Stimulated activated CD4-positive, alpha-beta T cell treated with anti-CD3 and anti-CD28 coated beads, Interleukin-4, amount 100 ng/mL, for 1 hour (primary cell): ENCODE measurements around the gene MCRIP1.
A peak's percentile ranks its signal among the peaks of the same experiment; 100 is the strongest.
"Not testable (repeated sequence)": the region's sequence is repeated elsewhere in the genome, so short reads cannot be mapped to it uniquely, and the experiment has no call there.

ENCODE experiments used
- DNase-seq: peaks from one replicate; pipeline ENCODE4 v3.0.0-alpha.2; 2020

Gene MCRIP1

DNA sequence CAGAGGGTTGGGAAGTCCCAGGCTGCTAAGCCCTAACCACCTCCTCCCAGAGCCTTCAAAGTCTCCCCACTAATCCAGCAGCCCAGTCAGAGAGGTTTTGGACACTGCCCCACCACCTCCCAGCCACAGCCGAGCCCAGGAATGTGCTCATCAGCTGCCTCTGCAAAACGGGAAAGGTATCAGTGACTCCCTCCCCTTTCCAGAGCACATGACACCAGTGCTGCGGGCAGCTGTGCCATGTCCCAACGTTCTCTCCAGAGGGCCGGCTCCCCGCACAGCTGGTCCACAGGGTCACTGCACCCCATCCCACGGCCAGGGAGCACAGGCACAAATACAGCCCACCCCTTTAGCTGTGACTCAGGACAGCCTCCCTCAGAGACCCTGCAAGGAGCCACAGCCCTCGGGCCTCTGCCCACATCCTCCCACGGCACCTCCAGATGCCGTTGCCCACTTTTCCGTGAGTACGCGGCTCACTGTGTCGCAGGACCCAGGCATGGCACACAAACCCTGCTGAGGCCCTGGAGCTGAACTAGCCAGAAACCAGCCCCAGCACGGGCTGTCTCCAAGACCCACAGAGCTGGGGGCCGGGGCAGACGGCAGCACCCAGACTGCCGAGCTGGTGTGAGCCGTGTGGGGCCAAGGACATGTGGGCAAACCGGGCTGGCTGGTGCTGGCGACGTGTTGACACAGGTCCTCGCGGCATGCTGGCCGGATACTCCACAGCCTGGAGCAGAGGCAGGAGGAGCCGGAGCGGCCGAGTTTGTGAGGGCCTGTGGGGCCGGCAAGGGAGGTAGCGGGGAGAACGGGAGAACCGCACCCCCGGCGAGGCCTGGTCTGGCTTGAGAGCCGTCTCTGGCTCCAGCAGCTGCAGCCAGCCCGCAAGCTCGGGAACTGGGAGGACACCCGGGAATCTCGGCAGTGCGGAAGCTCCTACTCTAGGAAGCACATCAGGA is 8.0 kb upstream of the MCRIP1 start:
- DNase-seq: no peak

DNA sequence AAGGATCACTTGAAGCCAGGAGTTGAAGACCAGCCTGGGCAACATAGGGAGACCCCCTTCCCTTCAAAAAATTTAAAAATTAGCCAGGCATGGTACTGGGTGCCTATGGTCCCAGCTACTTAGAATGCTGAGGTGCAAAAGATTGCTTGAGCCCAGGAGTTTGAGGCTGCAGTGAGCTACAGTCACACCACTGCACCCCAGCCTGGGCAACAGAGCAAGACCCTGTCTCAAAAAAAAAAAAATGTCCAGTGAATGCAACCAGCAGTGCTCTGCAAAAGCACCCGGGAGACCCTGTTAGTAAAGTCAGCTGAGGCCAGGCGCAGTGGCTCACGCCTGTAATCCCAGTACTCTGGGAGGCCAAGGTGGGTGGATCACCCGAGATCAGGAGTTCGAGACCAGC is 7.0 kb upstream of the MCRIP1 start:
- DNase-seq: not testable (repeated sequence)

DNA sequence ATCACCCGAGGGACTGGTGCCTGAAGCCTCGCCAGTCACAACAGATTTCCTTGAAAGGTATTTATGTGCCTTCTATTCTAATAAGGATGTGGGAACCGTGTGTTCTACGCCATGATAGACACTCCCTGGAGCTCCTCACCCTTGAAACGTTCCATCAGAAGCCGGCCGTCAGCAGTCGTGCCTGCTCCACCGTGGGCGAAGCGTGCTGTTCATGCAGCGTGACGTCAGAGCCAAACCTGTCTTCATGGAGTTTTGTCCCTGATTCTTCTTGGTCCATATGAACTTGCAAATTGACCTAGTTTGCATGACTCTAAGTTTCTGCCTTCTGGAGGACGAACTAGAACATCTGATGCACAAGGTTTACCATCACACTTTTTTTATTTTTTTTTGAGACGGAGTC is 6.2 kb upstream of the MCRIP1 start:
- no peak for DNase-seq

DNA sequence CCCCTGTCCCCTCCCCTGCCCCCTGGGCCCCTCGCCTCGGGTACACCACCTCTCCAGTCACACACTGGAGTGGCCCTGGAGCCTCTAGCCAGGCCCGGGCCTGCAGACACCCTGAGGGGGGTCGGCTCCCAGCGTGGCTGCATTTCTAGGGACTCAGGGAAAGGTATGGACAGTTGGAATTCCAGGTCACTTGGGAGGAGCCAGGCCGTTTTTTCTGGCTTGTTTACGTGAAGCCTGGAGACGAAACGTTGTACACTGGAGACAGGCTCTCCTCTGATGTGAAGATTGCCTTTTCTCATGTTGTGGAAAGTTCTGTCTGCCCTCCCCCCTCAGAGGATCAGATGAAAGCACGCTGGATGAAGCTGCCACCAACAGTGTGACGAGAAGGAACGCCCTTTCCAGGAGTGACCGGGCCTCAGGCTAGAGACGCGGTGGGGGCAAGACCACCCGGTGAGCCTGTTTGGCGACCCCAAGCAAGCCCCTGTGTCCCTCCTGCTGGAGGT is 5.7 kb upstream of the MCRIP1 start:
- DNase-seq: no peak

DNA sequence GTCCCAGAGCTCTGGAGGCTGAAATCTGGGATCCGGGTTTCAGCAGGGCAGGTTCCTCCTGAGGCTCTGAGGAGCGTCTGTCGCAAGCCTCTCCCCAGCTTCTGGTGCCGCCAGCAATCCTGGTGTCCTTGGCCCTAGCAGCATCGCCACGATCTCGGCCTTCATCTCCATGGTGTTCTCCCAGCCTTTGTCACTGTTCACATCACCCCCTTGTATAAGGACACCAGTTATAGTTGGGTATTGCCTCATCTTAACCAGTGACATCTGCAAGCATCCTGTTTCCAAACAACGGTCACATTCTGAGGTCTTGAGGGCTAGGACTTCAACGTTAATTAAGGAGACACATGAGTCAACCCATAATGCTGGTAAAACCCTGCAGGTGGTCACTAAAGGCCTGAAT is 4.5 kb upstream of the MCRIP1 start:
- DNase-seq: no peak

DNA sequence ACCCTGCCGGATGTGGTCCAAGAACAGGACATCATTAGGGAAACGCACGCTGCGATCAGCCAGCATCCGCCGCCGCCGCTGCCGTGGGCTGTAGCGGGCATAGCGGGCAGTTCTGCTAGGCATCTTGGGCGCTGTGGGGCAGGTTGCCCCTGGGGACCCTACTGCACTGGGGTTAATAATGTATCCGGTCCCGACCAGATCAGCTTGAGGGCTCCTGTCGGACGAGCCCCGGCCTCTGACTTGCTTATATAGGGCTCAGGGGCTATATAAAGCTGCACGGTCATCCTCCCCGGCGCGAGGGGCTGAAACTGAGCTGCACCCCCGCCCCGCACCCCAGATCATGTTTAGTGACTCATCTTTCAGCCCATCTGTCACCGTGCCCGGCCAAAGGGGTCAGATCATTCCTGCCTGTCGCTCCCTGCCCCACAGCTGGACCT is 1.8 kb upstream of the MCRIP1 start, which contains the start of gene PPP1R27:
PPP1R27 (minus strand) TSS at position 220 of the 437 bp plus-strand sequence; CDS start at position 123, 97 bp downstream.
- DNase-seq: no peak

DNA sequence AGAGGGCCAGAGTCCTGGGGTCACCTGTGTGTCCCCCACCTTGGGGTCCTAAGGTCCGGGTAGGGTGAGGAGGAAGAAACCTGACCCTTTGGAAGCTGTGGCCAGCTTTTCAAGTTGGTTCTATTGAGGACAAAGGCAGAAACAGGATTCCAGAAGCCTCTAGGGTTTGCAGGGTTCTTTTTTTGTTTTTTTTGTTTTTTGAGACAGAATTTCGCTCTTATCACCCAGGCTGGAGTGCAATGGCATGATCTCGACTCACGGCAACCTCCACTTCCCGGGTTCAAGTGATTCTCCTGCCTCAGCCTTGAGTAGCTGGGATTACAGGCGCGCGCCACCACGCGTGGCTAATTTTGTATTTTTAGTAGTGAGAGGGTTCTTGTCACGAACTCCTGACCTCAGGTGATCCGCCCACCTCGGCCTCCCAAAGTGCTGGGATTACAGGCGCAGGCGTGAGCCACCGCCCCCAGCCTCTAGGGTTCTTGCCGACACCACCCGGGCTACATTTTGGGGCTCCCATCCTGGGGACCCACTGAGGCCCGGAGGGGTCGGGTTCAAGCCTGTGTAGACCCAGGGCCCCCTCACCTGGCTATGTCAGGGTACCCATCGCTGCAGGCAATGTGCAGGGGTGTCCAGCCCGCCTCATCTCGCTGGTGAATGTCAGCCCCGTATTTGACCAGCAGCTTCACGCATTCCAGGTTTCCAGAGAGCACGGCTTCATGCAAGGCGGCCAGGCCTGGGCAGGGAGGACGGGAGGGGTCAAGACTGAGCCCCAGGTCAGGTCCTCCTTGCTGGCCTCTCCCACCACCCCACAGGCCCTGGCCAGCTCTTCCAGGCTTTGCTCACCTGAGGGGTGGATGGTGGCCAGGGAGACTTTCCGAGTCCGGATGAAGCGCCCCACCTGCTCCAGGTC is 1.1 kb upstream of the MCRIP1 start:
- DNase-seq: no peak

DNA sequence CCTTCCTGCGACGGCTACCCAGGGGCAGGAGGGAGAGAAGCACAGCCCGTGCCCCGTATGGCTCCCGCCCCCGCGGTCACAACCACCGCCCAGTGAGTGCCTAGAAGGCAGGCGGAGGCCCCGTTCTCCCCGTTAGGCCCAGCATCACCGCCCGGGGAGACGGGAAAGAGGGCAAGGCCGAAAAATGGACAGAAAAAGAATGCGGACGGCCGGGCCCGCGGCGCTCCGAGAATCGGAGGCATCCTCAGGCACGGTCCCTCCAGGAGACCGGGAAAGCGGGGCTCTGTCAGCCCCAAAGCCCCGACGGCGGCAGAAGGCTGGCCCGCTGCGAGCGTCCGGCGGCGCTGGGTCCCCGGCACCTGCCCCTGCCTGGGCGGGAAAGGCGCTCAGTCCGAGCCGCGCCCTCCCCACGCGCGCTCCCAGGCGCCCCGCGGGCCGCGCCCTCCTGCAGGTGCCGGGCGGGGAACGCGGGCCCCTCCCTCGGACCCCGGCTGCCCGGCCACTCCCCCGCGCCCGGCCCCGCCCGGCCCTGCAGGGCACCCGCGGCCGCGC is 407 bp downstream of the MCRIP1 start:
- peak; percentile 49 for DNase-seq

DNA sequence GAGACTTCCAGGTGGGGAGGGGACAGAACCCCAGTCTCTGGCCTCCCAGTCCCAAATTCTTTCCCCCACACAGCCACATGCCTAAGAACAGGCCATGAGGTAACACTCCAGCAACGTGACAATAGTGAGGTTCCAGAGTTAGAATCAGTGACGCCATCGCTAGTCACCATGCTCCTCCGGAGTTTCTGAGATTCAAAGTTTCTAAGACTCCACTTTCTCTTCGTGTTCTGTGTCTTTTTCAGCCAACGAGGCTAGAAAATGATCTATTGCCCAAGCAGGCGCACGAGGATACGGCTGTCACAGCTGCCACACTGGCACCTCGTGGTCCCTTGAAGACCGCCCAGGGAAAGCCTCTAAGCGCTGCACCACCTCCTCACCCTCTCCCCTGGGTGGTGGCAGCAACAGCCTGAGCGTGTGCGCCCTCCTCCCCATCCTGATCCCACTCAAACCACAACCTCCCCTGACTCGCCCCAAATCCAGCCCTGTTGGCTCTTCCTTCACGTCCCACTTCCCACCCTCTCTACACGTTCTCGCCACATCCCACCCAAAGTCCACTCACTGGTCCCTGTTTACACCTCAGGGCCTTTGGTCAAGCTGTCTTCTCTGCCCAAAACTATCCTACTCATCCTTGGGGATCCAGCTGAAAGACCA is 1.0 kb downstream of the MCRIP1 start:
- DNase-seq: peak; percentile 52

DNA sequence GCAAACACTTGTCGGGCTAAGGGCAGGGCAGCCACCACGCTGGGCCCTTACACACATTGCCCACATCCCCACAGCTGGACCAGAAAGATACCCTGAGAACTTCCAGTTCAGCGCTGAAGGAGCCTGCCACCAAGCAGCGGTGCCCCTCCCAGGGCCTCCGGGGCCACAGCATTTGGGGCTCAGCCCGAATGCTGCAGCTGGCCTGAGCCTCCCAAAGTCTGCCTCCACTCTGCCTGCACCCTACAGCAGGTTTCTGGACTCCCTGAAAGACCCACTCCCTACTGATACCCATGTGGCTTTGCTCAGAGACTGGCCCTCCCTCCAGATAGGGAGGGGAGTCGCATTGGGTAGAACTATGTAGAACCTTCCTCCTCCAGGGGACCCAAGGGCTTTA is 1.5 kb downstream of the MCRIP1 start:
- DNase-seq: no peak

DNA sequence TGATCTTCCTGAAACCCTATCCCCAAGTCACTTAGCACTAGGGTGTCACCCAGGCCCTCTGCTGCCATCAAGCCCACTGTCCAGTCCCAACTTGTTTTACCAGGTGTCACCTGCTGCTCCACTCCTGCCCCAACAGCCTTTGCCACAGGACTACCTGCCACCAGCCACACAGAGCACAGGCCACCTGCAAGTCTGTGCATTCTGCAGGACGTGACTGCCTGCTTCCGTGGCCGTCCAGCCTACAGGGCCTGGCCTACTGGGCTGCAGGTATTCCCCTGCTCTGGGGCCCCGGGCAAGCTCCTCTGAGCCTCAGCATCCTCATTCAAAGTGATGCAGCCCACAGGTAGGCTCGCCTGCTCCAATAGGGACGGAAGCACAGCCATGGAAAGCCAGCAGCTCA is 3.2 kb downstream of the MCRIP1 start:
- no peak for DNase-seq

DNA sequence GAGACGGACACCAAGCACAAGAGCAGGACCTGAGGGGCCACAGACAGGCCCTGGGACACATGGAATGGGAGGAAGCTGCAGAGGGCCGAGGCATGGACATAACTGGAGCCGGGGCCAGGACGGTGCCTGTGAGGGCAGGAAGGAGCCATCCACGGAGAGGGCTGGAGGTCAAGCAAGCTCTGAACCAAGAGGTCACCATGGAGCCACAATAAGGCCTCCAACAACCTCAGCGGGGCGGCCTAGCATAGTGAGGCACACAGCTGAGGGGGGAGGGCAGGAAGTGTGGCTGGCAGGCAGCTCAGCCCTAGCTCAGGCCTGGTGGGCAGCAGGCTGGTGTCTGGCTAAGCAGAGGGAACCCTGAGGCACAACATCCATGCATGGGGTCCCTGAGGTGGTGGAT is 4.4 kb downstream of the MCRIP1 start:
- DNase-seq: no peak

DNA sequence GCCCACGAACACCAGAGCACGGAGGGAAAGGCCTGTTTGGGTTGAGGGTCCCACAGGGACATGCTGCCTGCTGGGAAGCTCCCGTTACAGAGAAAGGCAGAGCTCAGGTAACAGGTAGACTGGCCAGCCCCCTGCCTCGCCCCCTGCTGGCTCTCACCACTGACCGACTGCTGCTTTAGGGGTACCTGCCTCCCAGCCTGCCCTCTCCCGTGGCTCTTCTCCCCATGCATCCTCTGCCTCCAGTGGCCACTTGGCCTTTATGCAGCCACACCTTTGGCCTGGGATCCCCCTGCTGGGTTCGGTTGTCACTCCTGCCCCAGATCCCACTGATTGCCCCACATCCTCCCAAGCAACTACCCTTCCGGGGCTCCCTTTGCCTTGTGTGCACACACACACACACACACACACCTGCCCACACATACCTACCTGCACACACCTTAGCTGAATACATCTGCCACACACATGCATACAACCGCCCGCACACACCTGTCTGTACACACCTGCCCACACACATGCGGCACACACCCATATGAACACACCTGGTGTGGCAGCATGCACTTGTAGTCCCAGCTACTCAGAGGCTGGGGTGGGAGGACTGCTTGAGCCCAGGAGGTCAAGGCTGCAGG is 7.1 kb downstream of the MCRIP1 start:
- DNase-seq: no peak

DNA sequence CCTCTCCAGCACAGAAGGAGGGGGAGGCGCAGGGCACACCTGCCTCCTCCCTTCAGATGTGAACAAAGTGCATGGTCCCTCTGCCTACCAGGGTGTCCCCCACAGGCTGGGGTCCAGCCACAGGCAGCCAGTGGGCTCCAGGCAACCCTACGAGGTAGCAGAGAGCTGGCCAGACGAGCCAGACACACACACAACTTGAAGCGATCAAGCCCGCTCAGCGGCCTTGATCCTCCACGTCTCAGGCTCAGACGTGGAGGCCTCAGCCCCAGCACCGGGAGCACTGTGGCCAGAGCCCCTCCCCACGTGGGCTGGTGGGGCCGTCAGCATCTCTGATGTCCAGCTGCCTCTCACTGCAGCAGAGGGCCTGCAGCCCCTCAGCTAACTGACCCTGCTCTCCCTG is 8.5 kb downstream of the MCRIP1 start:
- DNase-seq: no peak

DNA sequence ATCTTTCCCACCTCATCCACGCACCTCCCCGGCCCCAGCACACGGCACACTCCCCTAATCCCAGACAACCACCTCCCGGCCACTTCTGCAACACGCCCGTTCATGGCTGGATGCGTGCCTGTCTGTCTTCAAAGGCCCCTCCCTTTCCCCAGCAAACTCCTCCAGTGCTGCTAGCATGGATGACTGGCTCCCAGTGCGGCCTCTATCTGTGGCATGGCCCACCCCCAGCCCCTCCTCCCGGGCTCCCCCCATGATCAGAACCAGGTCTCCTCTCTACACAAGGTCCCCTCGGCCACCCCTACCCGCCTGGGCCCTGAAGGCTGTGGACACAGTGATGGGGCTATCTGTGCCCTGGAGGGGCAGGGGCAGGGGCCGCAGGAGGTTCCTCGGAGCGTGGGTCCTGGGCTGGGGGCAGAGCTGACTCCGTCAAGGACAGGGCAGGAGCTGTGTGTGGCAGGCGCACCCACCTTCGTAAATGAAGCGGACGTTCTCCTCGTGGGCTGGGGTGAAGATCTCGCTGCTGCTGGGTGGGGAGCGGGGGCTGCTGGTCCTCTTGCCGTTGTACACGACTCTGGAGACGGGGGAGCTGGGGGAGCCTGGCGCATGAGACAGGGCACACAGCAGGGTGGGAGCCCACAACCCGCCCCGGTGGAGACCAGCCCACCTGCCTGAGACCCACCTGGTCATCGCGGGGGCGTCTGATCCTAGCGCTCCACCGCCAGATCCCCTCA is 9.1 kb downstream of the MCRIP1 start:
- DNase-seq: no peak

DNA sequence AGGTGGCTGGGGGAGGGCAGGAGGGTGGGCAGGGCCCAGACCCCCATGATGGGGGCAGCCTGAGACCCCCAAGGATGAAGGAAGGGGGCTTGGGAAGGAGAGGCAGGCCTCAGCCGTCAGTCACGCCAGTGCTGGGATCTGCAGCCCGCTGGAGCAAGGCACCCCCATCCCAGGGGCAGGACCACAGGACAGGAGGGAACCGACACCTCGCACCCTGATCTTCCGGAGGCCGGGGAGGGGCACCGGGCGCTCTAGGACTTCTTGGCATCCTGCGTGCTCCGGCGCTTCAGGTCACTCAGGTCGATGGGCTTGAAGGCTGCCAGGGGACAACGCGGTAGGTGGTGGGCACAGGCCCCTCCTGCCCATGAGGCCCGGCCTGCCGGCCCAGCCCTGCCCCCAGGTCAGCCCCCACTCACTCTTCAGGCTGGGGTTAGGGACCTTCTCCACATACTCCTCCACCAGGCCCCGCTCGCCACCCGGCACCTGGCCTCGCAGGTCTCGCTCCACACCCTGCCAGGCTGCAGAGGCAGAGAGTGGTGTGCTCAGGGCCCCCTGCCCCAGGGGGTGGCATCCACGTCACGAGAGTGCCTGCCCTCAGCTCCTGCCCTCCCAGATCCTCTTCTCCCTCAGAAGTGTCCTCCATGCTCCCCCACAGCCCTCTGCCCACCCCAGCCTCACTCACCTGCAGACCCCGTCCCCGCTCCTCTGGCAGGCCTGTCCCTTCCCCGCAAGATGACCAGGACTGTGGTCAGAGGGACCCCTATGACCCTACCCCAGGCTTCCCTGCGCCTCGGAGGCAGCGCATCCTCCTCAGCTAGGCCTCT is 9.9 kb downstream of the MCRIP1 start:
- DNase-seq: no peak

DNA sequence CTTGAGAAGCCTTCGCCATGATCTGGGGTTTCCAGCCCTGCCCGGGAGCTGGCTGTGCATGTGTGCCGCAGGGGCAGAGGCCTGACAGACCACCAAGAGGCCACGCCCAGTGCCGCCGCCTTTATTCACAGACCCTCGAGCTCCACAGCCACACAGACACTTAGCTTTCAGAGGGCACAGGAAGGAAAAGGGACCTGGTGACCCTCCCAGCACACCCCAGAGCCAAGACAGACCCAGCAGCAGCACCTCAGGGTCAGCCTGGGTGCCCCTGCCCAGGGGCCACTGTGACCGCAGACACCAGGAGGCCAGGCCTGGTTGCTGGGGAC is 10.8 kb downstream of the MCRIP1 start:
- no peak for DNase-seq

DNA sequence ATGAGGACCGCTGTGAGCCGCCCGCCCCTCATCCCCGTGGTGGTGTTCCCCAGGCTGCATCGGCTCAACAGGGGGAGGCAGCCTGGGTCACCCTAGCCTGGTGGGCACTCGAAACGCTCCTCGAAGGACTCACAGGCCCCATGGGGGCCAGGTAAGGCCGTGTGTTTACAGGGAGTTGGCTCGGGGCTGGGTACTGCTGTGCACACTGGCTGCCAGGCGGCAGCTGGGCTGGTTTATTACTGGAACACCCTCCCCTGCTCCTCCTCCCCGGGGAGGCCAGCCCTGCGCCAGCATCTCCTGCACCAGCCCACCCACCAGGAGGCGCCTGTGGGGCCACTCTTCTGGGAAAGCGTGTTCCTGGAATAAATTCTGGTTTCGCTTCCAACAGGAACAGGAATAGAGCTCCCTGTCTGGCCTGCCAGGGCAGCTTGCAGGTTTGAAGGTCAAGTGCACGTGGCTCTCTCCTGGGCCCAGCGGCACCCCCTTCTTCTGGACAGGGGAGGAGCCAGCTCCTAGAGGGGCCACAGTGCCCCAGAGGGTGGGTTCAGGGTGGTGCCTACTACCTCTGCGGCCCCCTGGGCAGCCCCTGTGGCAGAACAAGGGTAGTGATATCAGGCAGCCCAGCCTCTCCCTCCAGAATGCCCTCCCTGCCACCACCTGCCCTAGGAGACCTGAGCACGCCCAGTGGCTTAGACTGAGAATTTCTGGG is 11.3 kb downstream of the MCRIP1 start:
- DNase-seq: no peak

DNA sequence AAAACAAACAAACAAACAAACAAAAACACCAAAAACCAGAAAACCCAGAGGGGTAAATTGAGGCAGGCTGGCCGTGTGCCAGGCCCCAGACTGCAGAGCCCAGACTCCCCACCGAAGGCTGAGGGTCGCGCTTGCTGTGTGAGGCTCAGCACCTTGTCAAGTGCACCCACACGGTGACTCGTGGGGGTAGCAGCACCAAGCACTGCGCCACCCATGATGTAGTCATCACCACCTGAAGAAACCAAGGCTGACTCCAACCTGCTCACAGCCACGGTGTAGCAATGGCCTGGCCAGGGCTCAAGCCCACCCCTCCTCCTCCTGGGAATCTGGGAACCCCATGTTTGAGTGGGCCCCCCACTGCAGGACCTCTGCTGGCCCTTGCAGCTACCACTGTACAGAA is 11.9 kb downstream of the MCRIP1 start:
- DNase-seq: no peak

DNA sequence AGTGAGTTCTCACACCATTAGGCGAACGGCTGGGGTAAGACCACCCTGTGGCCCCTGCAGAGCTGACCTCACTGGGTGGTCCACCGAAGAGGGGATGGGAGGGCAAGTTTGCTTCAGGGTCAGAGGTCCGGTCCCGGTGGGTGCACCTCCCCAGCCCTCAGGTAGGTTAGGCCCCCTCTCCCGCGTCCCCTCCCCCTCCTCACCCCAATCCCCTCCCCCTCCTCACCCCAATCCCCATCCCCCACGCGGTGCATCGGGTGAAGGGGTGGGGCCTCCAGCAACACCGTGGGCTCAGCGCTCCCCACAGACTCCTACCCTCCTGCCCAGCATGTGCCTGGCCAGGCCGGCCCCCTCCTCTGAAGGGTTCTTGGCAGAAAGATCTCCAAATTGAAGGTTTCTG is 13.4 kb downstream of the MCRIP1 start:
- no peak for DNase-seq
